ENCODE data around the gene OGFOD2. TPM values are rescaled to one million over a fixed set of nuclear protein-coding genes. Genes with fewer than 3 reads are reported as not detected.
"Not testable (repeated sequence)": the region's sequence is repeated elsewhere in the genome, so short reads cannot be mapped to it uniquely, and the experiment has no call there.

OGFOD2 gene
- total RNA-seq, 2 experiments from 2014 or later: 13.1 to 25.0 TPM

- no peaks in the 10 kb centered on the region for H3K9me2 ChIP-seq (ENCODE audit: insufficient read depth, low read length)
- BruUV-seq (replicated peaks): no TSS peak
- POLR2A ChIA-PET: interaction anchor here (1.0 to 1.2 kb wide), 2 partner anchors 10 to 57 kb away, joined by 3 read pairs; no protein-coding TSS in a partner anchor
- no peak overlapping the region for H3K4me3 ChIP-seq (ENCODE audit: low read depth, low read length, poor library complexity, severe bottlenecking)
- no peak overlapping the region for H3K27ac ChIP-seq (ENCODE audit: low read depth, low read length, poor library complexity, severe bottlenecking)
- peak overlapping the region; percentile 33 for H3K4me2 ChIP-seq (ENCODE audit: low read length)
- H2AFZ ChIP-seq (ENCODE audit: low read length): no peak overlapping the region
- no peak for TF ChIP-seq EZH2phosphoT487 (IDR thresholded peaks at IDR 0.05; ENCODE audit: borderline replicate concordance, low read depth, low read length)
- no peak for TF ChIP-seq CTCF (conservative IDR thresholded peaks at IDR 0.05; ENCODE audit: low read length)
- intact Hi-C loops (cut with micrococcal nuclease; ENCODE audit: unreplicated experiment): no loop called here
- H3K4me1 ChIP-seq (ENCODE audit: insufficient read depth, low read length, poor library complexity, severe bottlenecking): peaks cover 36% of the 10 kb centered on the region
- H3K9me3 ChIP-seq (ENCODE audit: low read length): no peaks in the 10 kb centered on the region
- H3K79me2 ChIP-seq (ENCODE audit: insufficient read depth, low read depth, low read length): no peaks in the 10 kb centered on the region
- CTCF ChIA-PET (ENCODE audit: unreplicated experiment): no interaction called here
- H3K36me3 ChIP-seq (ENCODE audit: insufficient read depth, low read length): no peaks in the 10 kb centered on the region
- H4K20me1 ChIP-seq (ENCODE audit: insufficient read depth, low read length): no peaks in the 10 kb centered on the region
- DNase-seq (ENCODE audit: low spot score): peak; percentile 43
Observed at GRCh38 chr12:122937622-122938091, 37.4 kb upstream of the OGFOD2 start.

GRCh38 chr12:122939125-122939524 lies 35.9 kb upstream of the OGFOD2 start:
- no peak overlapping the region for H2AFZ ChIP-seq (ENCODE audit: low read length)
- no peaks in the 10 kb centered on the region for H3K9me3 ChIP-seq (ENCODE audit: low read length)
- no peak overlapping the region for H3K27ac ChIP-seq (ENCODE audit: low read depth, low read length, poor library complexity, severe bottlenecking)
- BruUV-seq (replicated peaks): no TSS peak
- intact Hi-C loops (cut with micrococcal nuclease; ENCODE audit: unreplicated experiment): no loop called here
- no peak for DNase-seq (ENCODE audit: low spot score)
- TF ChIP-seq EZH2phosphoT487 (IDR thresholded peaks at IDR 0.05; ENCODE audit: borderline replicate concordance, low read depth, low read length) (no peak), CTCF (conservative IDR thresholded peaks at IDR 0.05; ENCODE audit: low read length) (no peak)
- no peak overlapping the region for H3K4me3 ChIP-seq (ENCODE audit: low read depth, low read length, poor library complexity, severe bottlenecking)
- no peaks in the 10 kb centered on the region for H3K9me2 ChIP-seq (ENCODE audit: insufficient read depth, low read length)
- H3K4me1 ChIP-seq (ENCODE audit: insufficient read depth, low read length, poor library complexity, severe bottlenecking): peaks cover 27% of the 10 kb centered on the region
- ChIA-PET CTCF (ENCODE audit: unreplicated experiment) (no interaction called here), POLR2A (interaction anchor here (0.6 kb wide), 1 partner anchor 197 kb away, joined by 3 read pairs; no protein-coding TSS in a partner anchor)
- H3K79me2 ChIP-seq (ENCODE audit: insufficient read depth, low read depth, low read length): no peaks in the 10 kb centered on the region
- no peaks in the 10 kb centered on the region for H3K36me3 ChIP-seq (ENCODE audit: insufficient read depth, low read length)
- H3K4me2 ChIP-seq (ENCODE audit: low read length): no peak overlapping the region
- no peaks in the 10 kb centered on the region for H4K20me1 ChIP-seq (ENCODE audit: insufficient read depth, low read length)

GRCh38 chr12:122941351-122941750 lies 33.7 kb upstream of the OGFOD2 start:
- CTCF ChIA-PET (ENCODE audit: unreplicated experiment); DNase-seq (ENCODE audit: low spot score); intact Hi-C loops (cut with micrococcal nuclease; ENCODE audit: unreplicated experiment); H3K4me3 ChIP-seq (ENCODE audit: low read depth, low read length, poor library complexity, severe bottlenecking); POLR2A ChIA-PET; H3K27ac ChIP-seq (ENCODE audit: low read depth, low read length, poor library complexity, severe bottlenecking); H3K4me2 ChIP-seq (ENCODE audit: low read length); BruUV-seq (replicated peaks); H4K20me1 ChIP-seq (ENCODE audit: insufficient read depth, low read length); H3K79me2 ChIP-seq (ENCODE audit: insufficient read depth, low read depth, low read length); H3K36me3 ChIP-seq (ENCODE audit: insufficient read depth, low read length); H2AFZ ChIP-seq (ENCODE audit: low read length); H3K9me2 ChIP-seq (ENCODE audit: insufficient read depth, low read length); H3K9me3 ChIP-seq (ENCODE audit: low read length): not testable (repeated sequence)
- H3K4me1 ChIP-seq (ENCODE audit: insufficient read depth, low read length, poor library complexity, severe bottlenecking): peaks cover 11% of the 10 kb centered on the region
